ENCODE results near the gene IGFBP6.

IGFBP6 gene

DNA sequence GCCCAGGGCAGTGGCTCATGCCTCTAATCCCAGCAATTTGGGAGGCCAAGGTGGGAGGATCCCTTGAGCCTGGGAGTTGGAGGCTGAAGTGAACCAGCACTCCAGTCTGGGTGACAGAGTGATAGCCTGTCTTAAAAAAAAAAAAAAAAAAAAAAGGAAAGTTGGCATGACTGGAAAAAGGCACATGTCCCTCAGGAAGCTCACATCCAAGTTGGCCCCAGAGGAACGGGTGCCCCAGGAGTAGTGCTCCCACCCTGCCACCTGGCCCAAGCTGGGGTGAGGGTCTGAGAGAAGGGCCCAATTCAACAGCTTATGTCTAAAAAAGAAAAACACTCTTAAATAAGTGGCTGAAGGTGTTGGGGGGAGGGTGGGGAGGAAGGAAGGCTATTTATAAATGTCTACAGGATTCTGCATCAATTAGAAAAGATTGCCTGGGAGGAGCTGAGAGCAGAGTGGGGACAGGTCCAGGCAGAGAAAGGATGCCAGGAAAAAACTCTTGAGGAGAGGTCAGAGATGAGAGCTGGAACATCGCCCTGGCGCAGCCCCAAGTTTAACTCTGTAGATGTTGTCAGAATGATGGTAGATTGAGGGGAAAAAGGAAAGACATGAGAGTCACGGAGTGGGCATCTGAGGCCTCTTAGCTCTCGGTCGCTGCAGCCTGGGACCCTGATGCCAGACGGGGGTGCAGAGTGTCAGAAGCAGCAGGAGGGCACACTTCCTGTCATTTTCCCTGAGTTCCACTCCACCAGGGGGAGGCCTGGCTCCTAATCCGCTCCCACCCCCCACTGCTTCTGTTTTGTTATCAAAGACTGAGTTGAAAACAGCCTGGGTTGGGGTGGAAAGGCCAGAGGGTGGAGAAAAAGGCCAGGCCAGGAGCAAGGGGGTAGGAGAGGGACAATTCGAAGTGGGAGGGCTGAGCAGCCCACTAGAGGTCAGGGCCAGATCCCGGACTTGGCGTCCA is 25.6 kb upstream of the IGFBP6 start:
- TF ChIP-seq GATA2 (IDR thresholded peaks at IDR 0.05; ENCODE audit: low read depth, low read length) (no peak), GATA3 (IDR thresholded peaks at IDR 0.05; ENCODE audit: low read depth, low read length) (no peak)

DNA sequence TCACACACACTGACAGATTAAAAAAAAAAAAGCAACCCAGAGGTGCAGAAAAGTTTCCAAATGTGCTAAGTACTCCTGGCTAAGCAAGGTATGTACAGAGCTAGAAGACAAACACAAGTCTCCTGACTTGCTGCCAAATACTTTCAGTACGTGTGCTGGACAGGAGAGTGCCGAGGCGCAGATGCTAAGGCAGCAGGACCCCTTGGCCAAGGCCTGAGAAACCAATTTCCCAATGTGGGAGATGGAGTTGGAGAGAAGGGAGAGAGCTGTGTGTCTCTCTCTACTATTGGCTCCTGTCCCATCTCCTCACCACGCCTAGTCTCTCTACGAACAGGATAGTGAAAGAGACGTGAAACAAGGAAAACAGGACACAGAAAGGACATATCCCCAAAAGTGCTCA is 23.6 kb upstream of the IGFBP6 start:
- TF ChIP-seq GATA3 (IDR thresholded peaks at IDR 0.05; ENCODE audit: low read depth, low read length) = no peak
- TF ChIP-seq GATA2 (IDR thresholded peaks at IDR 0.05; ENCODE audit: low read depth, low read length) = no peak

DNA sequence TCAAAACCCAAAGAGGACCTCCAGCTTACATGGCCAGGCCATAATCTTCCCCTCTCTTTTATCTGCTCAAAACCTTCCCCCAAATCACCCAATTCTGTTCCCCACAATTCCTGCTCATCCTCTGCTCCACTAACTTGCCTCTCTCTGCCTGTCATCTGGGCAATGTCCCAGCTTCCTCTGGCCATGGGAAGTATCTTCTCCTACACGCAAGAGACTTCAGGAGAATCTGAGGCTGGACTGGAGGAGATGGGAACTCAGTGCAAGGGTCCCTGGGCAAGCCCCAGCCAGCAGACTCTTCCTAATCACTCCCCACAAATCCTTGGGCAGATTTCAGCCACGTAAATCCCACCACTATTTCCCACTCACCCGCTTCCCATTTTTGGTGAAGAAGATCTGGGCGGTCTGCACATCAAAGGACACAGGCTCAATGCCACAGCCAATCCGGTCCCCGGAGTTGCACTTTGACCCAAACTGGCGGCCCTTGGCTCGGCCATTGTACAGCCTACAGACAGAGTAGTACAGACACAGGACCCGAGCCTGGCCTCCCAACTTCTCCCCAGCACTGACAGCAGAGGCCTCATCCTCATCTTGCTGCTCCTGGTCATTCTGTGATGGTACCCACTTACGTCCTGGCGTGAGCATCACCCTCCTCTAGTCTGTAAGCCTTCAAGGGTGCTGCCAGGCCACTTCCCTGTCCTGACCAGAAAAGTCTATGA is 23.0 kb upstream of the IGFBP6 start:
- TF ChIP-seq GATA3 (IDR thresholded peaks at IDR 0.05; ENCODE audit: low read depth, low read length) (no peak), GATA2 (IDR thresholded peaks at IDR 0.05; ENCODE audit: low read depth, low read length) (no peak)

DNA sequence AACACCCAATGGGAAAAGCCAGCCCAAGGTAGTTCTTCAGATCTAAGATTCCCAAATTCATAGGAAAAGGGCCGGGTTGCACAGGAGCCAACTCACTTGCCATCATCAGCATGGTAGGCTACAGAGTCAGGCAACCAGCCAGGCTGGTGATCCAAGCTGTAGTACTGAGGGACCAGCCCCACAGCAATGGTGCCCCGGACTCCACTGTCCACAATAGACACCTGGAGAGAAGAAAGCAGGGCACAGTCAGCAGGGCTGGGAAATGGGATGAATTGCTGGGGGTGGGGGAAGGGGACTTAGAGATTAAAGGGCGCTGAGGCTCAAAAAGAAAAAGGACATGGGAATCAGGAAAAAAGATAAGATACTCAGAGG is 22.5 kb upstream of the IGFBP6 start:
- TF ChIP-seq GATA3 (IDR thresholded peaks at IDR 0.05; ENCODE audit: low read depth, low read length) = no peak

DNA sequence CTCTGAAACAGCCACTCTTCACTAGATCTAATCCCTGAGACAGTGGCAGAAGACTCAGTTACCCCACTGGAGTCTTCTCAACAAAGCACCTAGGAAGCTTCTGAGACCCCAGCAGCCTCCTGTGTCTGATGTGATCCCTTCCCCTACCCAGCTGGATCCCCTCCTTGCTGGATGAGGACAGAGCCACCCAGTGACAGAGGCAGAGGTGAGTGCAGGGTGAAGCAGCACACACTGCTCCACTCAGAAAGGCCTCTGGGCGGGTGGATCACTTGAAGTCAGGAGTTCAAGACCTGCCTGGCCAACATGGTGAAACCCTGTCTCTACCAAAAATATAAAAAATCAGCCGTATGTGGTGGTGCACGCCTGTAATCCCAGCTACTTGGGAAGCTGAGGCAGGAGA is 21.0 kb upstream of the IGFBP6 start:
- no peak for TF ChIP-seq GATA3 (IDR thresholded peaks at IDR 0.05; ENCODE audit: low read depth, low read length)

DNA sequence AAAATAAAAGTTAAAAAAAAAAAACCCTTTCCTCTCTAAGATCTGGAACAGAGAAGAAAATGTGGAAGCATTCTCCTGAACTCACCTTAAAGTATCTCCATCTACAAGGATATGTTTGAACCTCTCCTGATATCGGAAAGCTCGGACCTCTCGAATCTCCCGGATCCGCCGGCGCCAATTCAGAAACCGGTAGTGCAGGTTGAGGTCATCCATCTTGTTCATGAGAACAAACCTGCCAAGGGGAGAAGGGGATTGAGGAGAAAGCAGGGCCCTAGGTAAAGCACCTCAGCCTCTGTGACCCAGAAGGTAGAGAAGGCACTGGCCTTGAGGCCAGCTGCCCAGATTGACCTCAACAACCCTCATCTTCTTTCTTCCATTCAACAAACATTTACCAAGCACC is 20.4 kb upstream of the IGFBP6 start:
- TF ChIP-seq GATA2 (IDR thresholded peaks at IDR 0.05; ENCODE audit: low read depth, low read length) (no peak), GATA3 (IDR thresholded peaks at IDR 0.05; ENCODE audit: low read depth, low read length) (no peak)

DNA sequence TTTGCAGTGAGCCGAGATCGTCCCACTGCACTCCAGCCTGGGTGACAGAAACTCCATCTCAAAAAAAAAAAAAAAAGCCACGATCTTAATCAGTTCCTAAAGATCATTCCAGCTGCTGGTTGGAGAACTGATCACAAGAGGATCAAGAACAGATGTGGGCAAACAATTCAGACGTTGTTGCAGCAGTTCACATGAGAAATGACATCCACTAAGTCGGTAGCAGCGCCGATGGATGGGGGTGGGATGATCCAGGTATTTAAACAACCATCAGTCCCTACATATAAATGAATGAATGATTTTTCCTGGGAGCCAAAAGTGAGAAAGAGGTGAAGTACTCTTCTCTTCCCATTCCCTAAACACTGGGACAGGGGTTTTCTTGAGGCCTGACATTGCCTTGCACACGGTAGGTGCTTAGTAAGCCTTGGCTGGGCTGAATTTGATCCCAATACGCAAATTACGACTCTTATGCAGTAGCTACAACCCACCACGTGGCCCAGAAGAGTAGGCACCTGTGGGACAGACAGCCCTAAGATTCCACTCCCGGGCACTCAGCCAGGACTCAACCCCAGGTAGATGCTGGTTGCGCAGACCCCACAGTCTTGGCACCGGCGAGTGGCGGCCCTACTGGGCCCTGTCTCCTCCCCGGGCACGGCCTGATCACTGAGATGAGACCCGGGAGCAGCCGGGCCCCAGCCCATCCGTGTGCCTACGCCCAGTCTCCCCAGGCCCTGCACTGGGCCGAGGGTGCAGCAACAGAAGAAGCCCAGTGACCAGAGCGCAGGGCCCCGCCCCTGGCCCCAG is 18.8 kb upstream of the IGFBP6 start:
- TF ChIP-seq GATA2 (IDR thresholded peaks at IDR 0.05; ENCODE audit: low read depth, low read length) (no peak), GATA3 (IDR thresholded peaks at IDR 0.05; ENCODE audit: low read depth, low read length) (no peak)

DNA sequence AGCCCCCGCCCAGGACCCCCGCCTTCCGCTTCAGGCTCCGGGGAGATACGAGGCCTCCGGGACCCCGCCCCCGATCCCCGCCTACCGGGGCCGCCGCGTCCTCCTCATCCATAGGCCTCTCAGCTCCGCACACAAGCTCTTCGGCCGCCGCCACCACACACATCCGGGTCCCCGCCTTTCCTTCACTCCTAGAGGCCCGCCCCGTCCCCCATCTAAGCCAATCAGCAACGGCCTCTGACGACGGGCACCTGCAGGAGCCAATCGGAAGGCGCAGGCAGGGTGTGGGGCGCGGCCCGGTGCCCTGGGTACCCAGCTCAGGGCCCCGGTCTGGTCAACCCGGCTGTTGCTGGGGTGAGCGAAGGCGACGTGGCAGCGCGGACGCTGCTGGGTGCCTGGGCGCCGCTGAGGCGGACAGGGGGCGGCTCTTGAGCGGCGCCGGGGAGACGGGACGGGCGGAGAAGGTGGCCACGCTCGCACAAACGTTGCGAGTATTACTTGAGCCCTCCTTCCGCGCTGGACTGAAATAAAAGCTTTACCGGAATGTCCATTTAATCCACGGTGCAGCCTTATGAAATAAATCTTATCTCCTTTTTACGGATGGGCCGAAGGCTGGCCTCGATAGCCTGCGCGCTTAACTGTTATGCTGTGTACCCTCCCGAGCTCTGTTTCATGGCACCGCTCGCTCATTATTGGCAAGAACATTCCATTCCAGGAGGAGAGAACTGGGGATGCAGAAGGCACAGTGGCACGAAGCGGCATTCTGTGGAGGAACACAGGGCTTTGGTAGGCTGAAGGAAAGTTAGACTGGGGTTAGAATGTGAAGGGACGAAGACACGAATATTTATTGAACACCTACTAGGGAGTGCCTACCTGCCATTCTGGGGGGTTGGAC is 18.0 kb upstream of the IGFBP6 start, which contains the start of gene SPRYD3:
Gene SPRYD3 (minus strand): TSS at position 165 of the 892 bp plus-strand sequence. CDS start 57 bp downstream, at position 108.
- no peak for TF ChIP-seq GATA3 (IDR thresholded peaks at IDR 0.05; ENCODE audit: low read depth, low read length)
- no peak for TF ChIP-seq GATA2 (IDR thresholded peaks at IDR 0.05; ENCODE audit: low read depth, low read length)

DNA sequence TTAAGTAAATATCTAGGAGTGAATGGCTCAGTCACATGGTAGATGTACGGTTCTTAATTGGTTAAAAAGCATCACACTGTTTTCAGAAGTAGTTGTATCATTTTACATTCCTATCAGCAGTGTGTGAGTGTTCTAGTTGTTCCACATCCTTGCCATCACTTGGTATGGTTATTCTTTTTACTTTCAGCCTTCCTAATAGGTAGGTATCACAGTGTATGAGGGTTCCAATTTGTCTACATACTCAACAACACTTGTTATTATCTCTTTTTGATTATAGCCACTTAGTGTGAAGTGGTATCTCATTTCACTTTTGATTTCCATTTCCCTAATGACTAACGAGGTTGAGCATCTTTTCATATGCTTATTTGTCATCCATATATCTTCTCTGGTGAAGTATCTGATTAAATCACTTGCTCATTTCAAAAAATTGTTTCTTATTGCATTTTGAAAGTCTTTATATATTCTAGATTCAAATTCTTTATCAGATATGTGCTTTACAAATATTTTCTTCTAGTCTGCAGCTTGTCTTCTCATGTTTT is 14.8 kb upstream of the IGFBP6 start:
- TF ChIP-seq GATA3 (IDR thresholded peaks at IDR 0.05; ENCODE audit: low read depth, low read length) (no peak), GATA2 (IDR thresholded peaks at IDR 0.05; ENCODE audit: low read depth, low read length) (no peak)

DNA sequence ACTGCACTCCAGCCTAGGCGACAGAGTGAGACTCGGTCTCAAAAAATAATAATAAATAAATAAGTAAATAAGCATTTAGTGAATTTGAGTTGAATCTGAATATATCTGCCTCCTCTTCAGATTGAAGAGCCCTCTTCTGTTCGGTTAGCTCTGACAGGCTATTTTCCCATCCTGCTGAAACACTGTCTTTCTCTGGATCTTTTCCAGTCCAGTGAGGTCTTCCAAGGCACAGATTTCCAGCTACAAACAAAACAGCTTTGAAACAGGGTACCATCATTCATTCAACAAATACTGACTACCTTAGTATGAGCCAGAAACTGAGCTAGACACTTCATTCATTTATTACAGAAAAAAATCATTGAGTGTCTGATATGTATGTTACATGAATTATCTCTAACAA is 11.1 kb upstream of the IGFBP6 start:
- no peak for TF ChIP-seq GATA3 (IDR thresholded peaks at IDR 0.05; ENCODE audit: low read depth, low read length)
- no peak for TF ChIP-seq GATA2 (IDR thresholded peaks at IDR 0.05; ENCODE audit: low read depth, low read length)

DNA sequence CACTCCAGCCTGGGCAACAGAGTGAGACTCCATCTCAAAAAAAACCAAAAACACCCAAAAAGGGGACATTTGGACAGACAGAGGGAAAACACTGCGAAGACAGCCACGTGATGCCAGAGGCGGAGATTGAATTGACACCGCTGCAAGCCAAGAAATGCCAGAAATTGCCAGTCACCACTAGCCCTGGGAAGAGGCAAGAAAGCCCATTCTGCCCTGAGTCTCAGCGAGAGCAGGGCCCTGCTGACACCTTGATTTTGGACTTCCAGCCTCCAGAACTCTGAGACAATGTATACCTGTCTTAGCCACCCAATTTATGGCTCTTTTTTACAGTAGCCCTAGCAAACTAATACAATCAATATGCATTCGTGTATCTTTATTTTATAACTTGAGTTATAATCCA is 7.4 kb upstream of the IGFBP6 start:
- TF ChIP-seq GATA3 (IDR thresholded peaks at IDR 0.05; ENCODE audit: low read depth, low read length) (no peak), GATA2 (IDR thresholded peaks at IDR 0.05; ENCODE audit: low read depth, low read length) (no peak)

DNA sequence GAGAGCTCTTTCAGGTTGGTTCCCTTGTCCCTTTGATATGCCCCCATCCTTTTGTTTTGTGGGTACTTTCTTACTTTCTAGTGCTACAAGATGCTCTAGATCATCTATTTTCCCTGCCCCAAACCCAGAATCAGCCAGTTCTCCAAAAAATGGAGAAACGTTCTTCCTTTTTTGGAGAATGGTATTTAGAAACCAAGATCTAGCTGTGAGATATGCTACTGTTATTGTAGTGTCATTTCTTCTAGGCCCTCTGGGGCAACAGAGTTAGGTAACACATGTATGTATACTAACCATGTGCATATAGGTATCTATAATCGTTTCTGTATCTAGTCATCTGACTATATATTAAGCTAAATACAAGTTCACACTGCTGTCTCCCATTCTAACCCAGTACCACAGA is 6.9 kb upstream of the IGFBP6 start:
- TF ChIP-seq GATA2 (IDR thresholded peaks at IDR 0.05; ENCODE audit: low read depth, low read length) (no peak), GATA3 (IDR thresholded peaks at IDR 0.05; ENCODE audit: low read depth, low read length) (no peak)

DNA sequence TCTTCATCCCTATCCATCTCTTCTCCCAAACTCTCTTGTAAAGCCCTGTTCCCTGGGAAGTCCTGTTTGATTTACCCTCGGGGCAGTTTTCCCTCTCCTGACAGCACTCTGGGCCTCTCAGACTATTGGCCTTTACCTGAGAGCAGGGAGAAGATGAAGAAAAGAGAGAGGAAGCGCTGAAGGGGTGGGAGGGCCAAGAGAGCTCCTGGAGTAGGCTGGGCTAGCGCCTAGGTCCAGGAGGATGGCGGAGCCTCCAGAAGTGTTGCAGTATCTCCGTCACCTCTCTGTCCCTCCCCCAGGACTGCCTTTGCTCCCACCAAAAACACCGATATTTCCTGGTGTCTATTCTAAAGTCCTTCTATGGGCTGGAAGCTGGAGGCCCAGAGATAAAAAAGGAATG is 5.7 kb upstream of the IGFBP6 start:
- TF ChIP-seq GATA2 (IDR thresholded peaks at IDR 0.05; ENCODE audit: low read depth, low read length) = no peak
- no peak for TF ChIP-seq GATA3 (IDR thresholded peaks at IDR 0.05; ENCODE audit: low read depth, low read length)

All from SH-SY5Y (cell line).